HCT116 (cell line): Measurements from ENCODE around the gene ABHD16B.

Experiments
- EGR1 ChIP-seq: IDR thresholded peaks from 2 replicates; pipeline ENCODE4 v1.6.1; 2012; ENCODE audit warnings: low read depth
- ELF1 ChIP-seq: IDR thresholded peaks from 2 replicates; pipeline ENCODE4 v1.6.1; 2012; ENCODE audit warnings: low read depth, borderline replicate concordance
- POLR2AphosphoS5 ChIP-seq: IDR thresholded peaks from 2 replicates; pipeline ENCODE4 v1.6.1; 2011; ENCODE audit warnings: mild to moderate bottlenecking, low read depth, low read length, moderate library complexity
- SP1 ChIP-seq: IDR thresholded peaks from 2 replicates; pipeline ENCODE4 v1.6.1; 2012; ENCODE audit warnings: low read depth
- SRF ChIP-seq: IDR thresholded peaks from 2 replicates; pipeline ENCODE4 v1.6.1; 2012; ENCODE audit warnings: low read depth
- TCF7L2 ChIP-seq: IDR thresholded peaks from 2 replicates; pipeline ENCODE4 v1.7.0; 2011; ENCODE audit warnings: borderline replicate concordance, inconsistent platforms; ENCODE audit not compliant: insufficient read depth, insufficient read length; ENCODE audit errors: extremely low read depth
- YY1 ChIP-seq: IDR thresholded peaks from 2 replicates; pipeline ENCODE4 v1.6.1; 2011; ENCODE audit warnings: low read length, low read depth, moderate library complexity, mild to moderate bottlenecking; ENCODE audit not compliant: insufficient replicate concordance; ENCODE audit errors: extremely low read depth
- TF ChIP-seq, protein P1 (sequence below), 3 experiments: fragments of 200-600 bp in 1 of 3; sonication (generic) in 1 of 3; IDR thresholded peaks in 2 of 3; conservative IDR thresholded peaks in 1 of 3; 2 replicates each; pipeline ENCODE4 v1.5.1; 2012 to 2017; ENCODE audit warnings: low read depth in 2 of 3, low read length in 2 of 3, antibody characterized with exemption in 1 of 3, borderline replicate concordance in 1 of 3, control low read depth in 1 of 3, mild to moderate bottlenecking in 1 of 3, mixed read lengths in 1 of 3, mixed run types in 1 of 3, moderate library complexity in 1 of 3; ENCODE audit not compliant: insufficient read depth in 1 of 3
- TF ChIP-seq, protein P2 (sequence below): IDR thresholded peaks from 2 replicates; pipeline ENCODE4 v1.6.1; 2012

DNA sequence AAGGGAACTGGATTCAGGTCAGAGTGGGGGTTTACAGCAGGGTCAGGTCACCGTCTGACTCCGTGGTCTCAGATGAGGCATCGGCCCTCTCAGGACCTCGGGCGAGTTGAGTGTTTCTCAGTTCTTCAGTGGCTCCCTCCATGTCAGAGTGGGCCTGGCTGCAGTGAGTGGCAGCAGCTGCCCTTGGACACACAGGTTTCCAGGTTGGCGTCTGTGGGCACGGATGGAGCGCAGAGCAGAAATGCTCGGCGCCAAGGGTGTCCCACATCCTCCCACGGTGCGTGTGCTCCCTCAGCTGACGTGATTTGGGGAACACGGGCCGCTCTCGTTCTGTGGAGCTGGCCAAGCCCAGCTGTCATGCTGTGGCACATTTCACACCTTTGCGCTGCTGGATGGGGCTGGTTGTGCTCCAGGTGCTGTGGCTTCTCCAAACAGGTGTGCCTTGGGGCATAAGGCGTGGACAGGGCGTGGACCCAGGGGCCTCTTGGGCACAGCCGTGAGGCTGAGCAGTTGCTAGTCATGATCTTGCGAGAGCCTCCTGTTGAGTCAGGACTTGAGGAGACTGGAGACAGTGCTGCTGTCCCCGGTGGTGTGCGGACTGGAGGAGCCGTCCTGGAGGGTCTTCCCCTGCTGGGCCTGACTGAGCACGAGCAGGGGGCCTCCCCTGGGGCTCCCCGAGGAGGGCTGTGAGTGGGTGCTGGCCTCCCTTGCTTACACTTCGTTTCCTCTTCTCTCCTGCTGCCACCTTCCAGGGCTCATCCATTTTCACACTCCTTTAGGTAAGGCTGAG, 24.2 kb downstream of the ABHD16B start:
- TF ChIP-seq TCF7L2 = no peak
- no peak for TF ChIP-seq SP1
- no peak for TF ChIP-seq YY1
- TF ChIP-seq, protein P1, sequence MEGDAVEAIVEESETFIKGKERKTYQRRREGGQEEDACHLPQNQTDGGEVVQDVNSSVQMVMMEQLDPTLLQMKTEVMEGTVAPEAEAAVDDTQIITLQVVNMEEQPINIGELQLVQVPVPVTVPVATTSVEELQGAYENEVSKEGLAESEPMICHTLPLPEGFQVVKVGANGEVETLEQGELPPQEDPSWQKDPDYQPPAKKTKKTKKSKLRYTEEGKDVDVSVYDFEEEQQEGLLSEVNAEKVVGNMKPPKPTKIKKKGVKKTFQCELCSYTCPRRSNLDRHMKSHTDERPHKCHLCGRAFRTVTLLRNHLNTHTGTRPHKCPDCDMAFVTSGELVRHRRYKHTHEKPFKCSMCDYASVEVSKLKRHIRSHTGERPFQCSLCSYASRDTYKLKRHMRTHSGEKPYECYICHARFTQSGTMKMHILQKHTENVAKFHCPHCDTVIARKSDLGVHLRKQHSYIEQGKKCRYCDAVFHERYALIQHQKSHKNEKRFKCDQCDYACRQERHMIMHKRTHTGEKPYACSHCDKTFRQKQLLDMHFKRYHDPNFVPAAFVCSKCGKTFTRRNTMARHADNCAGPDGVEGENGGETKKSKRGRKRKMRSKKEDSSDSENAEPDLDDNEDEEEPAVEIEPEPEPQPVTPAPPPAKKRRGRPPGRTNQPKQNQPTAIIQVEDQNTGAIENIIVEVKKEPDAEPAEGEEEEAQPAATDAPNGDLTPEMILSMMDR (IDR thresholded peaks at IDR 0.05 in 2 of 3, conservative IDR thresholded peaks at IDR 0.05 in 1 of 3; ENCODE audit: borderline replicate concordance in 1 of 3, insufficient read depth in 1 of 3, low read depth in 2 of 3, low read length in 2 of 3) = no peak
- TF ChIP-seq POLR2AphosphoS5 = no peak
- TF ChIP-seq, protein P2, sequence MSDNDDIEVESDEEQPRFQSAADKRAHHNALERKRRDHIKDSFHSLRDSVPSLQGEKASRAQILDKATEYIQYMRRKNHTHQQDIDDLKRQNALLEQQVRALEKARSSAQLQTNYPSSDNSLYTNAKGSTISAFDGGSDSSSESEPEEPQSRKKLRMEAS = no peak
- TF ChIP-seq EGR1 = no peak
- no peak for TF ChIP-seq SRF
- TF ChIP-seq ELF1 = no peak
